Motor neuron (in vitro differentiated cells): ENCODE results near the gene CD3E. TPM values are rescaled to one million over a fixed set of nuclear protein-coding genes. Genes with fewer than 3 reads are reported as not detected.
"Not testable (repeated sequence)": the region's sequence is repeated elsewhere in the genome, so short reads cannot be mapped to it uniquely, and the experiment has no call there.

Source experiments
- ATAC-seq, 8 experiments: fragments of 200-7000 bp; cut with Tn5 transposase; replicated peaks in 6 of 8; 2 replicates each; pipeline ENCODE4 v1.8.0; 2021; ENCODE audit warnings: mild to moderate bottlenecking in 8 of 8, moderate library complexity in 8 of 8
- H3K27ac ChIP-seq, 2 donors: fragments of 250-450 bp; sonication (Bioruptor Pico); 2 replicates each; pipeline ENCODE4 v1.9.0; 2021; ENCODE audit warnings: antibody characterized with exemption in 2 of 2, mild to moderate bottlenecking in 2 of 2, moderate library complexity in 1 of 2
- H3K4me1 ChIP-seq, 2 donors: fragments of 250-450 bp; sonication (Bioruptor Pico); replicated peaks in 1 of 2; 2 replicates each; pipeline ENCODE4 v1.6.1; 2021; ENCODE audit warnings: antibody characterized with exemption in 2 of 2, mild to moderate bottlenecking in 2 of 2, moderate library complexity in 1 of 2
- H3K4me3 ChIP-seq, 5 donors: fragments of 250-450 bp; sonication (Bioruptor Pico); 2 replicates each; pipeline ENCODE4 v1.9.0; 2021; ENCODE audit warnings: antibody characterized with exemption in 5 of 5, mild to moderate bottlenecking in 5 of 5, moderate library complexity in 4 of 5
- WGBS, 10 experiments: fragments of 450-650 bp; shearing (Covaris generic); methylation state at CpG; one replicate each; pipeline ENCODE4 v1.0.0; 2022; 5-methylcytosine and 5-hydroxymethylcytosine counted together
- in situ Hi-C, 9 experiments: fragments of 400-800 bp; cut with MboI; loops; one replicate each; pipeline ENCODE4 v1.15.0; 2021; ENCODE audit warnings: low sequenced_read_pairs in 9 of 9, low pct_unique_long_range_greater_than_20kb in 2 of 9; ENCODE audit not compliant: unreplicated experiment in 9 of 9
- total RNA-seq, 8 experiments: library from RNA; unstranded; fragments of 300-600 nt; gene quantifications; 2 replicates each; pipeline versions ENCODE4 v1.2.3 to v1.2.4, GENCODE V29; 2022

CD3E gene
- total RNA-seq, 8 experiments from 2014 or later = 0.17 to 1.2 (median 0.43) TPM; not detected in 4

GRCh38 chr11:118295815-118296454 is 8.6 kb upstream of the CD3E start:
- H3K27ac ChIP-seq = no peak overlapping the region
- no peaks in the 10 kb centered on the region for H3K4me1 ChIP-seq
- in situ Hi-C loops = no loop called here
- WGBS, 10 experiments = 13 to 44% (median 19%) methylated on average over 1 to 2 of the region's 3 CpGs; no CpG with 5 or more reads in 4 of the 10 experiments
- no peak overlapping the region for H3K4me3 ChIP-seq
- ATAC-seq = peak in 2 of 8 experiments; percentile 5 to 7

- Histone ChIP-seq H3K27ac (no peak overlapping the region), H3K4me3 (no peak overlapping the region), H3K4me1 (no peaks in the 10 kb centered on the region)
- in situ Hi-C loops = no loop called here
- WGBS, 10 experiments = 4 to 70% (median 53%) methylated on average over 1 to 7 of the region's 8 CpGs; no CpG with 5 or more reads in 2 of the 10 experiments
- no peak for ATAC-seq
These were observed 2.8 kb upstream of the CD3E start for GRCh38 chr11:118301600-118302195.

- no peak overlapping the region for H3K4me3 ChIP-seq
- H3K4me1 ChIP-seq = no peaks in the 10 kb centered on the region
- in situ Hi-C loops = no loop called here
- no peak for ATAC-seq
- WGBS, 10 experiments = 17 to 100% (median 80%) methylated on average over 1 of the region's 1 CpG; no CpG with 5 or more reads in 1 of the 10 experiments
- no peak overlapping the region for H3K27ac ChIP-seq
These were observed 333 bp upstream of the CD3E start for GRCh38 chr11:118304227-118304567.

GRCh38 chr11:118305726-118306125 is 1.2 kb downstream of the CD3E start:
- Histone ChIP-seq H3K4me1 (no peaks in the 10 kb centered on the region), H3K27ac (no peak overlapping the region), H3K4me3 (no peak overlapping the region)
- in situ Hi-C loops = no loop called here
- no peak for ATAC-seq
- WGBS, 10 experiments = 30 to 83% (median 50%) methylated on average over 1 to 8 of the region's 8 CpGs; no CpG with 5 or more reads in 1 of the 10 experiments

GRCh38 chr11:118306556-118306955 is 2.0 kb downstream of the CD3E start:
- H3K27ac ChIP-seq = no peak overlapping the region
- no peaks in the 10 kb centered on the region for H3K4me1 ChIP-seq
- in situ Hi-C loops = no loop called here
- H3K4me3 ChIP-seq = no peak overlapping the region
- ATAC-seq = no peak
- 50 to 100% (median 81%) methylated on average over 1 to 2 of the region's 2 CpGs; no CpG with 5 or more reads in 2 of the 10 experiments for WGBS, 10 experiments

- H3K27ac ChIP-seq, ATAC-seq, in situ Hi-C loops, H3K4me3 ChIP-seq, H3K4me1 ChIP-seq: not testable (repeated sequence)
- 50 to 100% (median 88%) methylated on average over 1 to 4 of the region's 5 CpGs; no CpG with 5 or more reads in 4 of the 10 experiments for WGBS, 10 experiments
These were observed 4.5 kb downstream of the CD3E start for GRCh38 chr11:118308995-118309528.

GRCh38 chr11:118310271-118310670 is 5.7 kb downstream of the CD3E start:
- no peak for ATAC-seq
- no peak overlapping the region for H3K4me3 ChIP-seq
- 0 to 89% (median 63%) methylated on average over 1 to 3 of the region's 3 CpGs for WGBS, 10 experiments
- no peak overlapping the region for H3K27ac ChIP-seq
- peaks cover 0 to 5% of the 10 kb centered on the region in 2 donors for H3K4me1 ChIP-seq
- in situ Hi-C loops = no loop called here

GRCh38 chr11:118310781-118311485 is 6.4 kb downstream of the CD3E start:
- ATAC-seq = no peak

GRCh38 chr11:118311518-118311917 is 7.0 kb downstream of the CD3E start:
- no peak overlapping the region for H3K27ac ChIP-seq
- WGBS, 10 experiments = 0 to 82% (median 58%) methylated on average over 1 to 4 of the region's 4 CpGs; no CpG with 5 or more reads in 1 of the 10 experiments
- H3K4me1 ChIP-seq = peaks cover 6 to 18% of the 10 kb centered on the region in 2 donors
- in situ Hi-C loops = no loop called here
- ATAC-seq = no peak
- no peak overlapping the region for H3K4me3 ChIP-seq

More at GRCh38 chr11:118310781-118311485, 6.4 kb downstream of the CD3E start:
- Histone ChIP-seq H3K4me3 (no peak overlapping the region), H3K27ac (no peak overlapping the region), H3K4me1 (peaks cover under 1 to 12% of the 10 kb centered on the region in 2 donors)
- 31 to 100% (median 73%) methylated on average over 1 to 3 of the region's 3 CpGs; no CpG with 5 or more reads in 1 of the 10 experiments for WGBS, 10 experiments
- in situ Hi-C loops = no loop called here

- H3K27ac ChIP-seq = no peak overlapping the region
- no peak overlapping the region for H3K4me3 ChIP-seq
- peaks cover 10 to 24% of the 10 kb centered on the region in 2 donors for H3K4me1 ChIP-seq
- no peak for ATAC-seq
- in situ Hi-C loops = no loop called here
- WGBS, 10 experiments = 80 to 100% (median 100%) methylated on average over 1 to 2 of the region's 2 CpGs; no CpG with 5 or more reads in 2 of the 10 experiments
These were observed 7.8 kb downstream of the CD3E start for GRCh38 chr11:118312328-118312727.

GRCh38 chr11:118313242-118313641 is 8.7 kb downstream of the CD3E start:
- H3K4me1 ChIP-seq = peaks cover 10 to 24% of the 10 kb centered on the region in 2 donors
- 0 to 100% (median 83%) methylated on average over 1 to 3 of the region's 4 CpGs; no CpG with 5 or more reads in 3 of the 10 experiments for whole genome bisulfite sequencing, 10 experiments
- no peak overlapping the region for H3K4me3 ChIP-seq
- in situ Hi-C loops = no loop called here
- no peak overlapping the region for H3K27ac ChIP-seq
- ATAC-seq = no peak

GRCh38 chr11:118314988-118315411 is 10.5 kb downstream of the CD3E start:
- no peak overlapping the region for H3K4me3 ChIP-seq
- WGBS, 10 experiments = 60 to 100% (median 85%) methylated on average over 2 to 6 of the region's 7 CpGs; no CpG with 5 or more reads in 2 of the 10 experiments
- H3K4me1 ChIP-seq = peaks cover 10 to 24% of the 10 kb centered on the region in 2 donors
- ATAC-seq = no peak
- in situ Hi-C loops = no loop called here
- peak overlapping the region in 1 of 2 donors; percentile 6 for H3K27ac ChIP-seq

- in situ Hi-C loops = no loop called here
- peaks cover 10 to 24% of the 10 kb centered on the region in 2 donors for H3K4me1 ChIP-seq
These were observed 13.6 kb downstream of the CD3E start for GRCh38 chr11:118318124-118318523.

More at GRCh38 chr11:118318124-118318523, 13.6 kb downstream of the CD3E start:
- no peak for ATAC-seq
- no peak overlapping the region for H3K27ac ChIP-seq
- H3K4me3 ChIP-seq = no peak overlapping the region
- WGBS, 10 experiments = 63 to 96% (median 77%) methylated on average over 2 to 4 of the region's 4 CpGs; no CpG with 5 or more reads in 1 of the 10 experiments
